HG02852 (cell line): ENCODE data around the gene PEG3.

Experiments
- ATAC-seq: cut with Tn5 transposase; IDR thresholded peaks from one replicate; pipeline ENCODE4 v1.9.1; 2021; ENCODE audit warnings: mild to moderate bottlenecking, moderate library complexity; ENCODE audit not compliant: unreplicated experiment

The PEG3 gene

DNA sequence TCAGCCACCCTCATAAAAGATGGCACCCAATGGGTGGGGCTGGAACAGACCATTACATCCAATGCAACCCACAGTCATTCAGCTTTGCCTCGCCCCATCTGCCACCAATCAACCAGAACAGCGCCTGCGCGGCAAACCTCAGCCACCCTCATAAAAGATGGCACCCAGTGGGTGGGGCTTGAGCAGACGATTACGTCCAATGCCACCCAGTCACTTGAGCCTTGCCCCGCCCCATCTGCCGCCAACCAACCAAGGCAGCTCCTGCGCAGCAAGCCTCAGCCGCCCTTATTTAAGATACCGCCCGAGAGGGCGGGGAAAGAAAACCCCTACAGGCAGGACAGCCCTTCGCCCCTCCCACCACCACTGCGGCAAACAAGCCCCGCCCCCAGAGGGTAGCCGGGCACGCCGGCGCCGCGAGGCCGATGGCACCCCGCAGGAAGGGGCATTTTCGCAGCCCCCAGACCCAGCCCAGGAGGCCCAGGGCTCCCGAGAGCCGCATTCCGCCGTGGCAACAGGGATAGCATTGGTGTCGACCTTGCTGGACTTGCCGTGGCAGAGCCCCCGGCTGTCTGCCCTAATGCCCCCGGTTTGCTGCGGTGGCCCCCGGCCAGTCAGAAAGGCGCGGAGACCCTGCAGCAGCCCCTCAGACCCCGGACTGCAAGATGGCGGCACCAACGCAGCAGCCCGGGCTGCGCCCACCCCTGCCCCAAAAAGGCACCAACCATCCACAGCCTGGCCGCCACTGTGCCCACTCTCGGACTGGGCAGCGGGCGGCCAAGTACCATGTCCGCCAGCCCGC is 675 bp downstream of the PEG3 start:
- no peak for ATAC-seq

DNA sequence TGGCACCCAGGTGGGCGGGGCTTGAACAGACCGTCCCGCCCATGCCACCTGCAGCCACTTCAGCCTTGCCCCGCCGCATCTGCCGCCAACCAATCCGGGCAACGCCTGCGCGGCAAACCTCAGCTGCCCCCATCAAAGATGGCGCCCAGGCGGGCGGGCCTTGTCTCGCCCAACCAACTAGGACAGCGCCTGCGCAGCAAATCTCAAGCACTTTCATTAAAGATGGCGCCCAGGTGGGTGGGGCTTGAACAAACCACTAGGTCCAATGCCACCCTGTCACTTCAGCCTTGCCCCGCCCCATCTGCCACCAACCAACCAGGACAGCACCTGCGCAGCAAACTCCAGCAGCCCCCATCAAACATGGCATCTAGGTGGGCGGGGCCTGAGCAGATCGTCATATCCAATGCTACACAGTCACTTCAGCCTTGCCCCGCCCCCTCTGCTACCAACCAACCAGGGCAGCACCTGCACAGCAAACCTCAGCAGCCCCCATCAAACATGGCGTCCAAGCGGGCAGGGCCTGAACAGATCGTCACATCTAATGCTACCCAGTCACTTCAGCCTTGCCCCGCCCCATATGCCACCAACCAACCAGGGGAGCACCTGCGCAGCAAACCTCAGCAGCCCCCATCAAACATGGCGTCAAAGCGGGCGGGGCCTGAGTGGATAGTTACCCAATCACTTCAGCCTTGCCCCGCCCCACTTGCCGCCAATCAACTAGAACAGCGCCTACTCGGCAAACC is 1.4 kb downstream of the PEG3 start:
- ATAC-seq = no peak

DNA sequence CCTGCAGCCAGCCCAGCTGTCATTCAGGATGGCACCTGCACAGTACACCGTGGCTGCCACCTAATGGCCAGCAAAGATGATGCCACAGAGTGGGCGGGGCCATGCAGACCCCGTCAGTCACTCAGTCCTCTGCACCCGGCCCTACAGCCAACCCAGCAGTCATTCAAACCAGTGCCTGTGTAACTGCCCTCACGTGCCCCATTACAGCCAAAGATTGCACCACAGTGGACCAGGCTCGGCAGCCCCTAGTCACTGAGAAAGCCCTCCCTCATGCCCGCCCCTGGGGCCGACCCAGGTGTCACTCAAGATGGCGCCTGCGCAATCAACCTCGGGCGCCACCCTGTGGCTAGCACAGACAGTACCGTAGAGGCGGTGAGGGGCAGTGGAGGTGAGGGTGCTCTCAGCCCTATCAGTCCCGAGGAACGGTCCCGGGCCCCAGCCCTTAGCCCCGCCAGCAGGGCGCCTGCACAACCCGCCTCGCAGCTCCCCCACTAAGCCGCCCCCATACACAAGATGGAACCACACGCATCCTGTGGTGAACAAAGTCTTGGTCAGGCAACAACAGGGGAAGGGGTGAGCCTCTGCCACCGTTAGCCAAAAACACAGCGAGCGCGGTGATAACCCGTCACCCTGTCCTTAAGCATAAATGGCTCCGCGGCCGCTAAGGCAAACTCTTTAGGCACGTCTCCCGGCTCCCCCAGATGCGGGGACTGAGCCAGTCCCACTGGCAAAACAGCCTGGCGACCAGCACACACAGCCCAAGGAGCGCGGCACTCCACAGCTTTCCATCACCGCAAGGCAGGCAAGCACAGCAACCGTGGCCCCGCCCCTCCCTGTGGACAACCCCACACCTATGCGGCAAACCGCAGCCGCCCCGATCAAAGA is 2.3 kb downstream of the PEG3 start:
- no peak for ATAC-seq

DNA sequence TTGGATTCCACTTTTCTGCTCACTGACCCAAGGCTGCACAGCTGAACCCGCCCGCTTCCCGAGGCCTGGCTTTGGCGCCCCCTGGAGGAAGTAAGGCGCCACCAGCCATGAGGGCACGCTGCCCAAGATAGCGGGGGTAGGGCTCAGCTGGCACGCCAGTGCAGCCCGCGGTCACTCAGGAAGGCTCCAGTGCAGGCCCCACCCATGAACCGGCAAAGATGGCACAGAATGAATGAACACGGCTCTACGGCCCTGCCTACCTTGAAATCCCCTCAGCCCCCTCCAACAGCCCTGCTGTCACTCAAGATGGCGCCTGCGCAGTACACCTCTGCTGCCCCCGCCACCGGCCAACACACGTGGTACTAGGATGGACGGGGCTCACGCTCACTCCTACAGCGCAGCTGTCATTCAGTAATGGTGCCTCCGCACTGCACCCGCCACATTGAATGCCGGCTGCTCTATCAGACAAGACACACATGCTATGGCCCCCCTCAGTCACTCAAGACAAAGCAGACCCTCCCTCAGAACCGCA is 3.0 kb downstream of the PEG3 start:
- ATAC-seq = no peak

DNA sequence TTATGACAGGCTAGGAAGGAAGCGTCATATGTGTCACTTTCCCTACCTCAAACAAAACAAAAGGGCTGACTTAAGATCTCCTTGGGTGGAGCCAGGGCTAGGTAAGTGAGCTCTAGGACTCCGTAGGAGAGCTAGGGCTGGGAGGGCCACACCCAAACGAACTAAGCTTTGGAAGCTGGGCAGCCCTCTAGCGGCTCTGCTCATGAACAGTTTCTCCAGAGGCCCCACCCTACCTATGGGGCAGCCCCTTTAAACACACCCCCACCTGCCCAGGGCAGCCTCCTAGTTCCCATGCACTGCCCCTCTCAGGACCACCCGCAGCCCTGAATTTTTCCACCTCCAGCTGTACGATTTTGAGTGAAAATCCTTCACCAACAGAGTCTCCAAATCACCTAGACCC is 3.5 kb downstream of the PEG3 start:
- ATAC-seq = no peak

DNA sequence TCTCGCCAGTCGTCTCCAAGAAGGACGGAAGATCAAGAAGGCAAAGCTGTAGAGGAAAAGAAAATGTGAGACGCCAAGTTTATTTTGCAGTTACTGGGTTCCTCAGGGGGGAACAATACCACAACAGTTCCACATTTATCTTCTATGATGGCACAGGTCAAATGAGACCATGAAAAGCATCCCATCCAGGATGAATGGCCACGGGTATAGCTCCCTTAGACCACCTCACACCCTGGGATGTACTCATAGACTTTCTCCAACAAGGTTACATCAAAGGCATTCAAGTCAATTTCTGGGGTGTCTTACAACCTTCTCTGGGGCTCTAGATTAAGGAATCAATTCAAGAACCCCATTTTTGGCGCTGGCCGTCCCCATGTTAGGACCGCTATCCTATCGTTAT is 4.5 kb downstream of the PEG3 start:
- no peak for ATAC-seq

DNA sequence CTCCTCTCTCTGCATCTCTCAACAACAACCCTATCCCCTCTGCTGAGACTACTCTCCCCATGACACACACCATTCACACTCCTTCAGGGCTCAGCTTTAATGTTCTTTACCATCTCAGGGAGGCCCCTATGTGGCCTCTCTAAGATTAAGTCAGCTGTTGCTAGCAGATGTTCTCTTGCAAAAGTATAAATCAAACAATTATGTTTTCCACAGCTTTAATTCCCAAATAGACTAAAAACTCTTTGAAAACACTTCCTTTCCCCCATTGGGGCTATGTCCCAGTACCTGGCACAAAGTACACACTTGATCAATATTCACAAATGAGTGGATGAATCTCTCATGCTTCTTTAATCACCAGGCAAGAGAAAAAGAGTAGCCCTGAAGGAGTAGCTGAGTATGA is 5.1 kb downstream of the PEG3 start:
- no peak for ATAC-seq

DNA sequence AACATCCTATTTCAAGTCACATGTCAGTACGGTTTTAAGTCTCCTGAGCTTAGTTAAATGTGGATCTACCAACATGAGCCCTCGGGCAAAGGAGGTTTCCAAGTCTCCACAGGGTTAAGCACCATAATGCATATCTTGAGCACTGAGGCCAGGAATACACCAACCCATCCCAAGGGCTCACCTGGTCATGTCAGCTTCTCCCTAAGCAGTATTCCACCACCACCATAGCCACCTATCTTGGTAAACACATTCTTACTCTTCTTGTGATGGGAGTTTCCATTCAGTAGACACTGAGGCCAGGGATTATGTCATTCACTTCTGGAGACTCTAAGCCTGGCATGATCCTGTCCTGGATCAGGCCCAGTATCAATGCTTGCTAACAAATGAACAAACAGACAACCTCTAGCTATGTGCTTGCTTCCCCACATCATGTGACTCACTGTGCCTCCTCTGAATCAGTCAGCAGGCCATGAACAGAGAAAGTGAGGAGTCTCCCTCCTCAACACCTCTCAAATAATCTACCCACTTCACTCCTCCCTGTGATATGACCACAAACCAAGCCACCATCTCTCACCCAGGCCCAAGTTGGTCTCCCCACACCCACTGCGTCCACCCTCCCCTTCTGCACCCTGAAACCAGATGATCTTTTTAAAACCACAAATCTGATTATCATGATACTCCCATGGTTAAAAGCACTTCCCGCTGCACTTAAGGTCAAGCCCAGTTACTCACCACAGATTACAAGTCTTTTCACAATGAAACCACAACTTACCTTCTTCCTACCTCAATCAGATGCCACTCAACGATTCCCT is 5.8 kb downstream of the PEG3 start:
- no peak for ATAC-seq

DNA sequence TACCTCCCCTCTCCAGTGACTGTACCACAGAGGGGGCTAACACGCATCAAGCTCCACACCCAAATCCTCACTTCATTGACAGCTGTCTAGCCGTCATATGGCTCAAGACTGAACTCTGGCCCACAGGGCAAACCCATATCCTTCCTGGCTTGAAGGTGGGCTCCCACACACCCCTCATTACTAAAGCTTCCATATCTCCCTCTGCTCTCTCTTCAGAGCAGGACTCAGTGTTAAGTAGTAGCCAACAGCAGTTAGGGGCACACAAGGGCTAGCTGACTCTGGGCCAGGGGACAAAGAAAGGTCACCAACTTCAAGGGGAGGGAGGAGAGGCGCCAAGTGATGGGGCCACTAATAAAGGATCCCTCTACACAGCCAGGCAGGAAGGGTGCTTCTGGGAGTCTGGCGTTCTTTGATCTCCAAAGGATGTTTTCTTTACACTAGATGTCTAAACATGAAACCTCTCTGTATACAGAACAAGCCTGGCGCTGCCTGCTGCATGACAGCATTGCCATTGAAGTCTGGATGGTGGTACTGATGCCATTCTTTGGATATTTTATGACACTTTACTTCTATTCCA is 8.1 kb downstream of the PEG3 start:
- no peak for ATAC-seq

DNA sequence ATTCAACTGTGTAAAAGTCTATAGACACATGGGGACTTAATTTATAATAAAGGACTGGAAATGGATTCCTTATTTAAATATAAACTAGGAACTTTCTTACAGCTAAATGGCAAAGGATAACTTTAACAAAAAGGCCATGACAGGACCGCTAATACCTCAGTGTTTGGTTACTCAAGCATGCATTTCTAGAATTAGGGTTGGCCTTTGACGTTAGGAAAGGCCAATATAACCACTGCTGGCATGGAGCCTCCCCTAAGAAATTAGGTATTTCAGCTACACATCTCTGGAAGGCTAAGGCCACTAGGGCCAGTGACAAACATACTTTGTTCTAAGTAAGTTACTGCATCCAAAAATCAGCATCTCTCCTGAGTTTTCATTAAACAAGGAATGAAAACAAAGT is 9.3 kb downstream of the PEG3 start:
- no peak for ATAC-seq

DNA sequence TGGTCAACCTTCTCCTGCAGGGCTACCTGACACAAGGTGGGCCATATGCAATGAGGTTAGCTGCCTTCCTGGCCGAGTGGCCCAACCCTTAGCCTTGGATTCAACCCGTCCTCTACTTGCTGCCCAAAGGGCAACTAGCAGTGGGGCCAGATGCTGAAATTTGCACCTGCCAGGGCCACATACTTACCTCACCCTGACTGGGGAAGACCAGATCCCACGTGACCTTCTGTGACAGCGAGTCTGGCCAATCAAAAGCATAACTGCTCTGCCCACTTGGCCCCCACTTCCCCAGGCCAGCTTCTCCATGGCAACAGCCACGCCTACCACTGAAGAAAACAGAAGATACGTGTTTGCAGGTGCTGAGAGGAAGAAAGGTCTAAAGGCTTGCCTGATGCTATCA is 10.9 kb downstream of the PEG3 start:
- no peak for ATAC-seq

DNA sequence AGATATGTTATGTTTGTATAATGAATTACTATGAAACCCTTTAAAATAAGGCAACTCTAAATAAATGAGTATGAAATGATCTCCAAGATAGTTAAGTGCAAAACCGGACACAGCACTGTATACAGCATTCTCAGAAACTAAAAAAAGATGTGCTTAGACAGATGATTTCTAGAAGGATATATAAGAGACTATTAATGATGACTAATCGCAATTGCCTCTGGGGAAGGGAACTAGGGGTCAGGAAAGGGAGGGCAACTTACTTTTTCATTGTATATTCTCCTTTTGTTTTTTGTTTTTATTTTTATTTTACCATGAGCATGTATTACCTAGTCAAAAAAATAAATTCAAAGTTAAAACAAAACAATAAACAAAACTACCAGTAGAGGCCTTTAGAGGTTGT is 12.8 kb downstream of the PEG3 start:
- no peak for ATAC-seq

DNA sequence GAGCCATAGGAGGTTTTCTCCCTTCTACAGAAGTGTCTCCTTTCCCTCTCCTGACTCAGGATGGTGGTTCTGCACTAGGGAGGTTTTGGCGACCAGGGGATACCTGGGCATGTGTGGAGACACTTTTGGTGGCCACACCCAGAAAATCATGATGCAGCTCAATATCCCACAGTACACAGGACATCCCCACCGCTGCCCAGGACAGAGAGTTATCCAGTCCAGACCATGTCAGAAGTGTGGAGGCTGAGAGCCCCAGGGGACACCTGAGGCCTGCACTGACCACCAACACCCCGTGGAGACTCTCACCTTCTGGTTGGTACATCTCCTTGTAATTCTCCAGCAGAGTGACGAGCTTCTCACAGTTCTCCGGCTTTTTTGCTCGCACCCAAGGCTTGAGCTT is 16.6 kb downstream of the PEG3 start:
- ATAC-seq = no peak

DNA sequence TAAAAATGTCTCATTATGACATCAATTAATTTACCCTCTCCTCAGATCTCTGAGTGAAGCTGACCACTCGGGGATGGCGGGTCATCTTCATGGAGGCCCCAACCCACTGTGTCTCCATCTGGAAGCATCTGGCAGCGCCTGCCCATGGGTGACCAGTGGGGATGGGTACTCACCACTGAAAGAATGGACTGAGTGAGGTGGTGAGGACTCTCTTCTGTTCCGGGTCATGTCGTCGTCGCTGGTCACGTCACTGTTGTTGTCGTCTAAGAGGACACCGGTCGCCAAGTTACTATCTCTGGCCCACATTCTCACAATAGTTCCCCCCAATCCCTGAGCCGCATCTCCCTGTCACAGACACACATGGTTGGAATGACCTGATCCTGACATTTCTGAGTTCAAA is 17.1 kb downstream of the PEG3 start:
- no peak for ATAC-seq

DNA sequence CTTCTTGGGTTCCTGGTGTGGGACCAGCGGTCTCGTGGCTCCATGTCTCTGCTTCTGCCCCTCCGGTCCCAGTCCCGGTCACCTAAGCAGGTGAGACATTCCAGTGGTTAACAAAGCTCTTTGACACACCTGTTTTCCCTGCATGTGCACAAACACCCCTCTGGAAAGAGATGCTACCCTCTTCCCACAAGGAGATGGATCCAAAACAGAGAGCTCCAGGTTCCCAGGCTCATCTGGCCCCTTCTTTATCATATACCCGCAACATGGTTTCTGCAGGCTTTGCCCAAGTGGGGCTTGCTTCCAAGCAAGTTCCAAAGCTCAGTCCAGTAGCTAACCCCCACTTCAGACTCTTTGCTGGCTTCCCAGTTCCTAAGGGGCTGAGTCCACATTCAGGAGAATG is 17.8 kb downstream of the PEG3 start:
- no peak for ATAC-seq

DNA sequence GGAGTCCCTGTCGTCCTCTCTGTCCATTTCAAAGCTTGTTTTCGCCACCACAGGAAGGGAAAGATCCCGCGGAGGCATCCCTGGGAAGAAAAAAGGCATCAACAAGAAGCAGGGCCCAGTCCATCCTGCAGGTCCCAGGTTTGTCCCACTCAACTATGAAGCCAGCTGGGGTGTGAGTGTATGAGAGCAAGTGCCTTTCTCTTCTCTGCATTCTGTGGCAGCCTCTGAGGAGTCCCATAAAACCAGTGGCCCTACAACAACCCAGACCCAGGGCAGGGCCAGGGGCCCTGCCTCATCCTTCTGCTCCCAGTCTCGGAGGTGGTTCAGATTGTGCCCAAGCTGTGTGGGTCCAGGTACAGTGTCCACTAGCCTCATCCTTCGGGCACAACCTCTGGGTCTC is 18.9 kb downstream of the PEG3 start:
- ATAC-seq = no peak

DNA sequence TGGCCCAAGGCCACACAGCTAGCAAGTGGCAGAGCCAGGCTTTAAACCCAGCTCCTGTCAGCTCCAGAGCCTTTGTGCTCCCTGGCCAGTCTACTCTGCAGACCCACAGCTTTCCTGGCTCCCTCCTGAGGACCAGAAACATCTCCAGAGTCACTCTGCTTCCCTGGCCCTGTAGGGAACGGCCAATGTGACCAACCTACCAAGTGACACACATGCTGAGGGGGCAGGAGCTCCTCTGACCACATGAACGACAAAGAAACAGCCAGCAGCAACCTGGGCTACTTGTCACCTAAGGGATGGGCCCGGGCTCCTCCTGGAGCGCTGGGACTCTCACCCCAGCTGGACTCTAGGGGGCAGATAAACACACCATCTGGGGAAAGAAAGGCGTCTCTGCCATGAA is 19.3 kb downstream of the PEG3 start:
- ATAC-seq = no peak

DNA sequence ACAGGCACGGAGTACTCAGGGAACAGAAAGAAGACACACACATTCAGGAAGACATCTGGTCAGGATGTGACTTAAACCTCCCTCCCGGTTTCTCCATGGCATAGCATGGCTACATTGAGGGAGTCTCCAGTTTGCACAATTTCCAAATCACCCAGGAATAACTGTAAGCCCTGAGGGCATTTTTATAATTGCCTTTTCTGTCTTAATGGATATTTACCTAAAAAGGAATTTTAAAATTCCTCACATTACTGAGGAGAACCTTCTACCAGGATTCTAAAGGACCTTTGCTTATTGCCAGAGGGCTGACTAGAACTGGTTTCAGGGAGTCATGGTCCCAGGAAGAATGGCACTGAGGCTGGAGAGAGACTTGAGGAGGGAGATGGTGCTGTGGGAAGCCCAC is 21.4 kb downstream of the PEG3 start:
- ATAC-seq = no peak

DNA sequence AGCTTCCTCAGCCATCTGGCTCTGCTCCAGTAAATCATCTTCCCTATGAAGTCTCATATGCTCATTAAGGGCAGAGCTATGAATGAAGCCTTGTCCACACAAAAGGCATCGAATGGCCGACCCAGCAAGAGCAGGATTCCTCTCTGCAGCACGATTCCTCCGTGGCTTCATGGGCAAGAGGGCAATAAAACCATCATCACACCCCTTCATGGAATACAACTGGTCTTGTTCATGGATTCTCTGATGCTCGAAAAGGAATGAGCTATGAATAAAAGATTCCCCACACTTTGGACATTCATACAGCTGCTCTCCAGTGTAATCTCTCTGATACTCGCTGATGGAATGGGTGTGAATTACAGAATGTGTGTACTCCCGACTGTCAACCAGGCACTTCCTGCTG is 25.9 kb downstream of the PEG3 start:
- no peak for ATAC-seq

DNA sequence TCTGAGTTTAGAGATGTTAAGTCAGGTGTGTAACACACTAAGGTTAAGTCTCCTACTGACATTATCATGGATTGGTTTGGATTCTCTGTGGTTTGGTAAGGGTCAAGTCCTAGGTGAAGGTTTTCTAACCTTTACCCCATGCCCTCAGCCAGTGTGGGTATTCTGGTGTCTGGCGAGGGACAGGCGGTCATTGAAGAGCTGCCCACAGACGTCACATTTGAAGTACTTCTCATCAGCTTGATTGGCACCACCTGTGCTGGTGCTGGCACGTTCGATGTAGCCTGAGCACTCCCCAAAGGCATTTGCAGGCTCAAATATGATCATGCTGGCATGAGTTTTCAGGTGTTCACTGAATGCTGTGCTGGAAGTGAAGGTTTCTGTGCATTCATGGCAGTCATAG is 27.0 kb downstream of the PEG3 start:
- ATAC-seq = no peak
